Ureter (tissue), 1 donor: ENCODE data around the gene BCAP31. TPM values are rescaled to one million over a fixed set of nuclear protein-coding genes. Genes with fewer than 3 reads are reported as not detected.
"Not testable (repeated sequence)": the region's sequence is repeated elsewhere in the genome, so short reads cannot be mapped to it uniquely, and the experiment has no call there.

Experiments
- DNase-seq: peaks from one replicate; pipeline ENCODE4 v3.0.0-alpha.2; 2020; ENCODE audit warnings: low spot score
- total RNA-seq: library from RNA; stranded (reverse); gene quantifications from one replicate; pipeline ENCODE4 v1.2.4, GENCODE V29; 2023
- donor health status: DM: yes; HTN: yes; CAD: no.

BCAP31 gene
- total RNA-seq, 1 donor from 2014 or later: 315 TPM

DNA sequence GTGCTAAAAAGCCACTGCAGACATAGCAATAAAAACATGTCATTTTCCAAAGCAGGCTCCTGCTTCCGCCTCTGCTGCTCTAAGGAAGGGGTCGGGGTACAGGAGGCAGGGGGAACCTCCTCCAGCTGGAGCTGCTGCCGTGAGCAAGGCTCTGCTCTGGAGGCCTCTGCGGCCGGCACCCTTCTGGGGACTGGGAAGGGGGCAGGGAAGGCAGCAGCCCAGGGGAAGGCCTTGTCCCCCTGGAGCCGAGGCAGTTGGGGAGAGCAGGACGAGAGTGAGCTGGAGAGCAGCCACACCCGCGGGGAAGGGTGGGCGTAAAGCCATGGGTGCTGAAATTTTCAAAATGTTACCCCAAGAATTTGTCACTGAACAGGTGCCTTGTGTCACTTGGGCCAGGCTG is 27.6 kb downstream of the BCAP31 start:
- not testable (repeated sequence) for DNase-seq

GRCh38 chrX:153696100-153696499 is 28.1 kb downstream of the BCAP31 start:
- DNase-seq: no peak

- no peak for DNase-seq
These were observed 29.4 kb downstream of the BCAP31 start for GRCh38 chrX:153694687-153695270.

GRCh38 chrX:153694256-153694655 is 29.9 kb downstream of the BCAP31 start:
- DNase-seq: not testable (repeated sequence)

DNA sequence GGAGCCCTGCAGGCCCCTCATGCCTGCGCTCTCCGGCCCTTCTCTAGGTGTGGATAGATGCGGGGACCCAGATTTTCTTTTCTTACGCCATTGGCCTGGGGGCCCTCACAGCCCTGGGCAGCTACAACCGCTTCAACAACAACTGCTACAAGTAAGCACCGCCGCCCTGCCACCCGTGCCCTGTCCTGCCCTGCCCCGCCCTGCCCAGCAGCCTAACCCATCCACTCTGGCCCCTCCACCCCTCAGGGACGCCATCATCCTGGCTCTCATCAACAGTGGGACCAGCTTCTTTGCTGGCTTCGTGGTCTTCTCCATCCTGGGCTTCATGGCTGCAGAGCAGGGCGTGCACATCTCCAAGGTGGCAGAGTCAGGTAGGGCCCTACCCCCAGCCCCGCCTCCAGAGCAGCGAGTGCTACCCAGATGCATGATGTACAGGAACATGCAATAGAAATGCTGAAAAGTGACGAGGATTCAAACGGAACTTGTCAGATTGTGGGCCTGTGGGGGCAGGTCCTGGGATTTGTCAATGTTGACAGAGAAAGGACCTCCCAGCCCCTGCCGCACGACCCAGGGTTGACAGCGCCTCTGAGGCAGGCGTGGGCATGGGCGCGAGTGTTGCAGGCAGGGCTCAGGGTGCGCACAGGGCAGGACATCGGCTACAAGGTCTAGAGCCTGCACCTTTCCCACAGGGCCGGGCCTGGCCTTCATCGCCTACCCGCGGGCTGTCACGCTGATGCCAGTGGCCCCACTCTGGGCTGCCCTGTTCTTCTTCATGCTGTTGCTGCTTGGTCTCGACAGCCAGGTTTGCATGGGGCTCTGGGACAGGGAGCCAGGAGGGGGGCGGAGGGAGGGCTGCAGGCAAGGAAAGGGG is 30.7 kb downstream of the BCAP31 start:
- DNase-seq: no peak

GRCh38 chrX:153692611-153693156 is 31.5 kb downstream of the BCAP31 start:
- DNase-seq: no peak

DNA sequence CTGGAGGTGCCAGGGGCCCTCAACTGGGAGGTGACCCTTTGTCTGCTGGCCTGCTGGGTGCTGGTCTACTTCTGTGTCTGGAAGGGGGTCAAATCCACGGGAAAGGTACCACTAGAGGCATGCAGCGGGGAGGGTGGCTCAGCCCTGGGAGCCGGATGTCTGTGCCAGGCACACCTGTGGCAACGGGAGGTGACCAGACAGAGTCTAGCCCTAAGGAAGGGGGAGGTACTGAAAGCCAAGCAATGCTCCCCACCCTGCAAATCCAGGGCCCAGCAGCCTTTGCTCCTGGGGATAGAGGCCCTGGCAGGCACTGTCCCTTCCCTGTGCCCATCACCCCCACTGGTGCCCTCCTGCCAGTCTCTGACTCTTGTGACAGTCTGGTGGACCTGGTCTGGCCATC is 32.2 kb downstream of the BCAP31 start:
- no peak for DNase-seq

DNA sequence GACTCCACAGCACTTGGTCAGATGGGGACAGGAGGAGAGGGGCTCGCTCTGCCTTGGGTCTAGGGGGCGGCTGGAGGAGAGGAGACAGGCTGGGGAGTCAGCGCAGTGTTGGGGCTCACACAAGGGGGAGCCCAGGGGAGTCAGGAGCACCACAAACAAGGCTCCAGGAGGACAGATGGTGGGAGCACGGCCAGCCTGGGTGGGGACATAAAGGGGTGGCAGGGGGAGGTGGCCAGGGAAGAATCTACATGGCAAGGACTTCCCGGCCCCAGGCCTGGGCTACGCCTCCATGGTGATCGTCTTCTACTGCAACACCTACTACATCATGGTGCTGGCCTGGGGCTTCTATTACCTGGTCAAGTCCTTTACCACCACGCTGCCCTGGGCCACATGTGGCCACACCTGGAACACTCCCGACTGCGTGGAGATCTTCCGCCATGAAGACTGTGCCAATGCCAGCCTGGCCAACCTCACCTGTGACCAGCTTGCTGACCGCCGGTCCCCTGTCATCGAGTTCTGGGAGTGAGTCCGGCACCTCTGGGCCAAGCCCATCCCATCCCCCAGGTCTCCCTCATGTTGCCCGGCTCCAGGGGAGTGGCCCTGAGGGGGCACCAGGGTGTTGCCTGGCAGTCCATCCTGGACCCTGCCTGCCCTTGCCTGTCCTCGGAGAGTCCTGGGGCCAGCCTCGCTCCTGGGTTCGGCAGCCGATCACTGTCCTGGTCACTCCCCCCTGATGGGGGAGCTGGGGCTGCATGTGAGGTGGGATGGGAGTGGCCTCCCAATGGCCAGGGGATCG is 33.0 kb downstream of the BCAP31 start:
- DNase-seq: not testable (repeated sequence)

- no peak for DNase-seq
These were observed 33.7 kb downstream of the BCAP31 start for GRCh38 chrX:153690466-153690865.

DNA sequence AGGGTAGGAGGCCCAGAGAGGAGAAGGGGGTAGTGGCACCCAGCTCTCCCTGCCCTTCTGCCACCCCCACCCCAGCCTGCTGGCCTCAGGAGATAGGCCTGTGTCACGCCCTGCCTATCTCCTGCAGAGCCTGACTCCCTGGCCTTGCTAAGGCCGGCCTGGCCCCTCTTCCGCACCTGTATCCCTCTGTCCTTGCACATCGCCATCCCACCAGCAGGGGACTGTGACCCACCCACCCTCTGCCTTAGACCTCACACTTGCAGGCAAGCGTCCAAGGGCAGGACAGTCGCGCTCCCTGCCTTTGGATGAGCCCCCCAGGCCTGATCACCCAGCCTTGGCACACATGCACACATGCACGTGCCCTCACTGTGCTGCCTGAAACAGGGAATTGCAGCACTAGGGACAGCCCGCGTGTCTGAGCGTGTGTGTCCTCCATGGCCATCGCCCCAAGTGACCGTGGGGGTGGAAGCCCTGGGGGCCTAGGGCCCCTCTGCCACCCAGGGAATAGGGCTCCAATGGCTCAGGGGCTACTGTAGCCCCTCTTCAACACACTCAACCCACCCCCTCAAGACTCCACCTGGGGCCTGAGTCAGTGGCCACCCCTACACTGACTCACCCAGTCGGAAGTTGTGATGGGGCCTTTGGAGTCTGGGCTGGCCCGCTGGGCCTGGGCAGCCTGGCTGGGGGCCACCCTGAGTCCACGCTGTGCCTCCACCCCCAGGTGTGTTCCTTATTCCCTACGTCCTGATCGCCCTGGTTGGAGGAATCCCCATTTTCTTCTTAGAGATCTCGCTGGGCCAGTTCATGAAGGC is 34.3 kb downstream of the BCAP31 start:
- no peak for DNase-seq

DNA sequence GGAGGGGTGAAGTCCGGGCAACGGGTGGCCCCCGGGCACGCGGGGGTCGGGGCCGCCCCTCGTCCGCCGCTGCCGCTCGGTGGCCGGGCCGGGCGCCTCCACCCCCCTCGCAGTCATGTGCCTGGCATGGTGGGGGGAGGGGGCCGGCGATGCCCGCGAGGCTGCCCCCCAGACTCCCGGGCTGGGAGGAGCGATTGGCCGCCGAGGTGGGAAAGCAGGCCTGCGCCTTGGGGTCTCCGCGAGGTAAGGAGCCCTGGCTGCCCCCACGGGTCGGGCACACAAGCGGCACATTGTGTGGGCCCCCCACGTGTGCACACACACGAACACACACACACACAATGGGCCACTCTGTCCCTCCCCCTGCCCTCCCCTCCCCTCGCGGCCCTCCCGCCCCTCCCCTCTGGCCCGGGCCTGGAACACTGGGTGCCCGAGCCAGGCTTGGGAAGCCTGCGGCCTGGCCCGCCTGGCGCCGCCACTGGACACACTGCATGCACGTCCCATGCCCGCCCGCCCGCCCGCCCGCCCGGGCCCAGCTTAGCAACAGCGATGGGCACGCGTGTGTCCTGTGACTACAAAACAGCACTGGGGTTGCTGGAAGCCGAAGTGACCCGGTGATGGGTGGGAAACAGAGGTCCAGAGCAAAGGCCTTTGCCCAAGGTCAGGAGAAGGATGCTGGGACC is 35.1 kb downstream of the BCAP31 start:
- DNase-seq: no peak

DNA sequence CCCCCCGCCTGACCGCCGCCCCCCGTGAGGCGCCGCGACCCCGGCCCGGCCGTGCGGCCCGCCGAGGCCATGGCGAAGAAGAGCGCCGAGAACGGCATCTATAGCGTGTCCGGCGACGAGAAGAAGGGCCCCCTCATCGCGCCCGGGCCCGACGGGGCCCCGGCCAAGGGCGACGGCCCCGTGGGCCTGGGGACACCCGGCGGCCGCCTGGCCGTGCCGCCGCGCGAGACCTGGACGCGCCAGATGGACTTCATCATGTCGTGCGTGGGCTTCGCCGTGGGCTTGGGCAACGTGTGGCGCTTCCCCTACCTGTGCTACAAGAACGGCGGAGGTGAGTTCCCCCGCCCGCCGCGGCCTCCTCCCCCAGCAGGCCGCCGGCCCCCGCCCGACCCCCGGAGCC is 35.7 kb downstream of the BCAP31 start:
- DNase-seq: no peak

DNA sequence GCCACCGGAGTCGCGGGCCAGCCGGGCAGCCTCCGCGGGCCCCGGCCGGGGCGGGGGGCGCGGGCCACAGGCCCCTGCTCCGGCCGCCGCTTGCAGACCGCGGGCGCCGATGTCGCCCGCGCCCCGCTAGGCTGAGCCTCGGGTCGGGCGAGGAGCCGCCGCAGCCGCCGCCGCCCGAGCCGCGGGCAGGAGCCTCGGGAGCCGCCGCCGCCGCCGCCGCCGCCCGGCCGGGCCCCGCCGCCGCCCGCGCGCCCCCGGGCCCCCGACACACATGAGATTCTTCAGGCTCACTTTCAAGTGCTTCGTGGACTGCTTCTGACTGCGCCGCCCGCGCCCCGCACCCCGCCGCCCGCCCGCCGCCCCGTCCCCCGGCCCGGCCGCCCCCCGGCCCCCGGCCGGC is 36.1 kb downstream of the BCAP31 start:
- DNase-seq: no peak

DNA sequence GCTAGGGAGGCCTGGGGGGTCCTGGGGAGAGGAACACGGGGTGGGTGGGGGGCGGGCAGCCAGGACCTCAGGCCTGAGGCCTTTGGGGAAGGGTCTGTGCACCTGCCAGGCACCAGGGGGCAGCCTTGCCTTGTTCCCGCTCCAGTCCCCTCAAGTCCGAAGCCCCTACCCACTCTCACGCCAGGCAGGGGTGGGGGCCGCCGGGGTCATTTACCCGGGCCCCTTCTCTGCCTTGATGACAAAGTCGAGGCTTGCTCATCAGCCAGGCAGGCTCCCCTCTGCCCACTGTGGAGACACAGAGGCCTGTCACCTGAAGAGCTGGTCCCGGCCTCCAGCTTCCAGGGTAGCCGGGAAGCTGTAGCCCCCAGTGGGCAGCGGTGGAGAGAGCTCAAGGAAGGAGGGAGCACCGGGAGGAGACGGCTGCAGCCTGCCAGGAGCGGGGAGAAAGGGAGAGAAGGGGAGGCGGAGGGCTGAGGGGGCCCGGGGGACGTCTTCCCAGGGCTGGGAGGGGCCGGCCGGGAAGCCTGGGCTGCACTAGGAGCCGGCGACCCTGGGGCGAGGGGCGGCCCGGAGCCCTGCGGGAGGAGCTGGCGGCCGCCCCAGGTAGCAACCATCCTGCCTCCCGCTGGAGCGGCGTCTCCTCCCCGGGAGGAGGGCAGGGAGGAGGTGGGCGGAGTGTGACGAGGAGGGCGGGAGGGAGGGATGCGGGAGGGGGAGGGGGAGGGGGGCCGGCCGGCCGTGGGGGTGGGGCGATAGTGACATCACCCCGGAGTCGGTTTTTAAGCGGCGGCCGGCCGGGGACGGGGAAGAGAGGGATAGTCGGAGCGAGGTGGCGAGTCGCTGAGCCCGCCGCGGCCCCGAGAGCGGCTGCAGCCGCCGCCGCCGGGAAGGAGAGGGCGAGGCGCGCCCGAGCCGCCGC is 36.8 kb downstream of the BCAP31 start, which contains the start of gene SLC6A8:
Gene SLC6A8 (plus strand): TSS at position 806 of the 919 bp plus-strand sequence. CDS start 649 bp downstream, outside the sequence.
- peak; percentile 73 for DNase-seq

- DNase-seq: no peak
These were observed 37.5 kb downstream of the BCAP31 start for GRCh38 chrX:153686711-153687110.

DNA sequence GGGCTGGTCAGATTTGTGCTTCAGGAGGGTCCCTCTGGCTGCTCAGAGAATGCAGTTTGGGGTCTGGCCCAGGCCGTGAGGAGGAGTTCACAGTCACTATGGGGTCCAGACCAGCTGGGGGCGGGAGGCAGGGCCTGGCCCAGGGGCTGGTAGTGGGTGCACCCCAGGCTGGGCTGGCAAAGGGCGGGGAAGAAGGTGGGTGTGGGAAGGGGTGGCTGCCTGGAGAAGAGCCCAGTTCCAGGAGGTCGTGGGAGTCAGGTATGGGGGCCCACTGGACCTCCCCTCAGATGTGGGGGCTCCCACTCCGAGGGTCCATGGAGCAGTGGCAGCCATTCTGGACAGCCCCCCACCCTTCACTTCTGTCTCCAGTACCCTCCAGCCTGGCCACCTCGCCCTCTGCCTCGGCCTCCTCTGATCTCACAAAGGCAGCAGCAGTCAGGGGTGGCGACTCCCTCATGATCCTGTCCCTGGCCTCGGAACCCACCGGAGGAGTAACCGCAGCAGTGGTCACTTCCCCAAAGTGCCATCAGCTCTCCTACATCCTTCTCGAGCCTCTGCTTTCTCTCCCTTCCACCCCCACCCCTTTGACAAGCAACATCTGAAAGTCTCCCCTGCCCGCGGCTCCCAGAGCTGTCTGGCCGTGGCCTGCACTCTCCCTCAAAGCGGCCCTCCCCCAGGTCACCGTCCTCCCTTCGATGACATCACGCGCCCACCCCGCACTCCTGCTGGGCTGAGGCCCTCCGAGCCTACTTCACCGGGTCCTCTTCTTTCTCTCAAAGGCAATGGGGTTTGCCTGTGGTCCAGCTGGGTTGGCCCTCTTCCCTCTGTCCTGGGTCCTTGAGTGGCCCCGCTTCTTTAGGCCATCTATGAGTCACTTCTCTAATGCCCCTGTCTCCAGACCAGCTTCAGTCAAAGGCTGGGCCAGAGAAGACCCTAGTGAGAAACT is 38.2 kb downstream of the BCAP31 start:
- no peak for DNase-seq

DNA sequence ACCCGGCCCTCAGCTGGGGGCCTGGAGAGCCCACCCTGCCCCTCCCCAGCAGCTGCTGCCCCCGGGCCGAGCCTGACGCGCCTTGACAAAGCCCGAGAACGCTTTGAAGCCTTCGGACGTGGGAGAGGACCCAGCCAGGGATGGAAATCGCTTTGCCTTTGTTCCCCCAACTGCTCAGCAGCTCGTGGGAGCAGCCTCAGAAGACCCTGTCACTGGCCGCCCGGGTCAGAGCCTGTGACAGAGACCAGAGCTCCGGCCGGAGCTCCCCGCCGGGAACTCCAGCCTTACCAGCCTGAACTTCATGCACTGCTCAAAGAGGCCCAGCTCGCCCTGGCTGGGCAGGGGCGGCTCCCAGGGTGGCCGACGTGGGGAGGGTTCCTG is 39.0 kb downstream of the BCAP31 start:
- DNase-seq: no peak

GRCh38 chrX:153684467-153685155 is 39.6 kb downstream of the BCAP31 start:
- no peak for DNase-seq
